GM18951 (cell line): ENCODE measurements around the gene PCDH17.

Experiments
- POLR2A ChIP-seq: IDR thresholded peaks from 4 replicates; pipeline ENCODE4 v1.6.1; 2011; ENCODE audit warnings: mild to moderate bottlenecking; ENCODE audit not compliant: insufficient read length, insufficient read depth; ENCODE audit errors: extremely low read depth
- in situ Hi-C: fragments of 300-500 bp; cut with MboI; formaldehyde crosslinking; loops from one replicate; pipeline ENCODE4 v1.12.0; 2022; ENCODE audit warnings: low sequenced_read_pairs, mixed read lengths, inconsistent platforms; ENCODE audit not compliant: unreplicated experiment

PCDH17 gene

GRCh38 chr13:57630661-57631595, 616 bp upstream of the PCDH17 start:
- no peak for TF ChIP-seq POLR2A
- in situ Hi-C loops: loop anchor here (25.0 kb wide), 1 partner anchor 1331 kb away; no protein-coding TSS in a partner anchor

- in situ Hi-C loops: loop anchor here (25.0 kb wide), 1 partner anchor 1330 kb away; no protein-coding TSS in a partner anchor
- no peak for TF ChIP-seq POLR2A
These were observed 964 bp downstream of the PCDH17 start for GRCh38 chr13:57632276-57633140.

GRCh38 chr13:57633141-57633949, 1.8 kb downstream of the PCDH17 start:
- in situ Hi-C loops: loop anchor here (25.0 kb wide), 1 partner anchor 1329 kb away; no protein-coding TSS in a partner anchor
- TF ChIP-seq POLR2A: no peak

- in situ Hi-C loops: loop anchor here (25.0 kb wide), 1 partner anchor 1328 kb away; no protein-coding TSS in a partner anchor
- TF ChIP-seq POLR2A: no peak
These were observed 2.6 kb downstream of the PCDH17 start for GRCh38 chr13:57633950-57634838.

GRCh38 chr13:57634839-57635165, 3.3 kb downstream of the PCDH17 start:
- in situ Hi-C loops: loop anchor here (25.0 kb wide), 1 partner anchor 1327 kb away; no protein-coding TSS in a partner anchor
- TF ChIP-seq POLR2A: no peak

- no peak for TF ChIP-seq POLR2A
- in situ Hi-C loops: loop anchor here (25.0 kb wide), 1 partner anchor 1327 kb away; no protein-coding TSS in a partner anchor
These were observed 4.1 kb downstream of the PCDH17 start for GRCh38 chr13:57635541-57636085.

- in situ Hi-C loops: loop anchor here (25.0 kb wide), 1 partner anchor 1325 kb away; no protein-coding TSS in a partner anchor
- TF ChIP-seq POLR2A: no peak
These were observed 5.3 kb downstream of the PCDH17 start for GRCh38 chr13:57636816-57637215.

GRCh38 chr13:57637515-57637914, 6.0 kb downstream of the PCDH17 start:
- TF ChIP-seq POLR2A: no peak
- in situ Hi-C loops: loop anchor here (25.0 kb wide), 1 partner anchor 1325 kb away; no protein-coding TSS in a partner anchor

- TF ChIP-seq POLR2A: no peak
- in situ Hi-C loops: loop anchor here (25.0 kb wide), 1 partner anchor 1324 kb away; no protein-coding TSS in a partner anchor
These were observed 6.8 kb downstream of the PCDH17 start for GRCh38 chr13:57638186-57638890.

- in situ Hi-C loops: loop anchor here (25.0 kb wide), 1 partner anchor 1322 kb away; no protein-coding TSS in a partner anchor
- no peak for TF ChIP-seq POLR2A
These were observed 9.1 kb downstream of the PCDH17 start for GRCh38 chr13:57640607-57641006.
